Cardiac muscle cell (in vitro differentiated cells and primary cell): ENCODE results near the gene GRIN3A. TPM values are rescaled to one million over a fixed set of nuclear protein-coding genes. Genes with fewer than 3 reads are reported as not detected.

ENCODE experiments used
- DNase-seq, 2 donors: peaks; one replicate each; pipeline versions ENCODE4 v3.0.0 to v3.0.0-alpha.2; 2010 to 2017; ENCODE audit warnings: low read depth in 1 of 2, low spot score in 1 of 2
- H3K27ac ChIP-seq: fragments of 200-600 bp; sonication (generic); 2 replicates; pipeline ENCODE4 v1.5.1; 2016
- H3K27me3 ChIP-seq: fragments of 200-600 bp; sonication (generic); 2 replicates; pipeline ENCODE4 v1.6.0; 2016; ENCODE audit warnings: control low read depth
- H3K36me3 ChIP-seq: fragments of 200-600 bp; sonication (generic); 2 replicates; pipeline ENCODE4 v1.5.1; 2016; ENCODE audit warnings: control low read depth
- H3K4me1 ChIP-seq: fragments of 200-600 bp; sonication (generic); 2 replicates; pipeline ENCODE4 v1.8.1; 2017; ENCODE audit warnings: low read depth, mild to moderate bottlenecking, mixed run types
- H3K4me3 ChIP-seq: fragments of 200-600 bp; sonication (generic); 2 replicates; pipeline ENCODE4 v1.5.1; 2016; ENCODE audit warnings: mild to moderate bottlenecking
- H3K9me3 ChIP-seq: fragments of 200-600 bp; sonication (generic); 2 replicates; pipeline ENCODE4 v1.5.1; 2017; ENCODE audit warnings: low read depth, mild to moderate bottlenecking, control low read depth
- polyA plus RNA-seq: library from polyadenylated mRNA; unstranded; fragments of >200 nt; fragmentation: Nextera tagmentation; extraction: Ambion mirVana; gene quantifications from 2 replicates; pipeline ENCODE4 v1.2.1, GENCODE V29; 2016
- total RNA-seq: library from RNA; depleted of rRNA; stranded (reverse); fragments of >200 nt; gene quantifications from 2 replicates; pipeline ENCODE4 v1.2.3, GENCODE V29; 2016
- TF ChIP-seq, protein P1 (sequence below): IDR thresholded peaks from 2 replicates; pipeline ENCODE4 v1.5.1; 2012; ENCODE audit warnings: low read depth, mild to moderate bottlenecking, low read length

Gene GRIN3A
- total and polyA plus RNA-seq, 2 experiments from 2014 or later = not detected

DNA sequence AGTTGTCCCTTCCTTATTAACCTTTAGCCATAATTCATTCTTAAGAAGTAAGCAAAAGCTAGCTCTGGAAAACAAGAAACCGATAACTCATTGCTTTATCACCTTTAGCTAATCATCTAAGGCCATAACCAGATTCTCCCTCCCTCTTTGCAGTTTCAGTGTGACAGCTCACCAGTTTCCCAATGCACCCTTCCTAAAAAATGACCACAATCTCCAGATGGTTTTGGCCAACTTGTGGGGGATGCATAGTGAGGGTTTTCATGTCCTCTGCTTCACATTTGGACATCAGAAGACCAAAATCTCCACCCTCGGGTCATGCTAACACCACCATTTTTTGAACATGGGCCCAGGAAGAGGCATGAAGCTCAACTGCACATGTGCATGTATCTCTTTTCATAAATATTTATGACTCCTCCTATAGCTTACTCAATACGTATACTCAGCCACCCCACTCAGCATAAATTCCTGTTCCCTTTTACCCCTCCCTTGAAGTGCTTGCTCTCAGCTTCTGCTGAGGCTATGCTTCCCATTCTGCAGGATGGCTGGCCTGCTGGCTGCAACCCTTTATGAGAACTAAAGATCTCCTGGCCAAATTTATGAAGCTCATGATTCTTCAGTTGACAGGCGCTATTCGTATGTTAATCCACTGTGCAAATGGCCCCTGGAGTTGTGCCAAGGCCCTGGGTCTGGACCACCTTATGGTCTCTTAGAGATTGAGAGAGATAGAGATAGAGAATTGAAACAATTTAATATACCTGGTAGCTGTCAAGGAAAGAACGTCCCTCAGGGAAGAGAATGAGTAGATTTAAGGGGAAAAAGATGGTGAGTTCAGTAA is 158.5 kb downstream of the GRIN3A start:
- Histone ChIP-seq H3K27ac (no peak overlapping the region), H3K36me3 (no peaks in the 10 kb centered on the region), H3K4me3 (no peak overlapping the region), H3K27me3 (no peaks in the 10 kb centered on the region), H3K9me3 (no peaks in the 10 kb centered on the region), H3K4me1 (no peaks in the 10 kb centered on the region)
- TF ChIP-seq, protein P1, sequence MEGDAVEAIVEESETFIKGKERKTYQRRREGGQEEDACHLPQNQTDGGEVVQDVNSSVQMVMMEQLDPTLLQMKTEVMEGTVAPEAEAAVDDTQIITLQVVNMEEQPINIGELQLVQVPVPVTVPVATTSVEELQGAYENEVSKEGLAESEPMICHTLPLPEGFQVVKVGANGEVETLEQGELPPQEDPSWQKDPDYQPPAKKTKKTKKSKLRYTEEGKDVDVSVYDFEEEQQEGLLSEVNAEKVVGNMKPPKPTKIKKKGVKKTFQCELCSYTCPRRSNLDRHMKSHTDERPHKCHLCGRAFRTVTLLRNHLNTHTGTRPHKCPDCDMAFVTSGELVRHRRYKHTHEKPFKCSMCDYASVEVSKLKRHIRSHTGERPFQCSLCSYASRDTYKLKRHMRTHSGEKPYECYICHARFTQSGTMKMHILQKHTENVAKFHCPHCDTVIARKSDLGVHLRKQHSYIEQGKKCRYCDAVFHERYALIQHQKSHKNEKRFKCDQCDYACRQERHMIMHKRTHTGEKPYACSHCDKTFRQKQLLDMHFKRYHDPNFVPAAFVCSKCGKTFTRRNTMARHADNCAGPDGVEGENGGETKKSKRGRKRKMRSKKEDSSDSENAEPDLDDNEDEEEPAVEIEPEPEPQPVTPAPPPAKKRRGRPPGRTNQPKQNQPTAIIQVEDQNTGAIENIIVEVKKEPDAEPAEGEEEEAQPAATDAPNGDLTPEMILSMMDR = no peak
- no peak for DNase-seq

DNA sequence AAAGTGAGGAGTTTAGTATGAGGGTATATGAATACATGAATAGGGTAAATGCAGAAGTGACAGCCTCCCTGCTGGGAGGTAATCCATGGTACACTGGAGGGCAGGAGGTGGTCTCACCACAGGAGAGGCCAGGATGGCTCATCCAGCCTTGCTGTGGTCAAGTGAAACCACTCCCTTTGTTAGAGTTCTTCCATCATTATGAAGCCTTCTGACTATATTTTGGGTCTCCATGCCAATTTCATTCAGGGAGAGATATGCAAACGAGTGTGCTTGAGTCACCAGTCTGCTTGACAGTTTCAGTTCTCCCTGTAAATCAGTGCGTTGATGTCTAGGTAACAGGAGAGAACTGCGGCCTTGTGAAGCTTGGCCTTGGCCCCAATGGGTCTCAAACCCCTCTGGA is 160.1 kb downstream of the GRIN3A start:
- TF ChIP-seq, protein P1 = no peak
- no peak overlapping the region for H3K27ac ChIP-seq
- no peak for DNase-seq

DNA sequence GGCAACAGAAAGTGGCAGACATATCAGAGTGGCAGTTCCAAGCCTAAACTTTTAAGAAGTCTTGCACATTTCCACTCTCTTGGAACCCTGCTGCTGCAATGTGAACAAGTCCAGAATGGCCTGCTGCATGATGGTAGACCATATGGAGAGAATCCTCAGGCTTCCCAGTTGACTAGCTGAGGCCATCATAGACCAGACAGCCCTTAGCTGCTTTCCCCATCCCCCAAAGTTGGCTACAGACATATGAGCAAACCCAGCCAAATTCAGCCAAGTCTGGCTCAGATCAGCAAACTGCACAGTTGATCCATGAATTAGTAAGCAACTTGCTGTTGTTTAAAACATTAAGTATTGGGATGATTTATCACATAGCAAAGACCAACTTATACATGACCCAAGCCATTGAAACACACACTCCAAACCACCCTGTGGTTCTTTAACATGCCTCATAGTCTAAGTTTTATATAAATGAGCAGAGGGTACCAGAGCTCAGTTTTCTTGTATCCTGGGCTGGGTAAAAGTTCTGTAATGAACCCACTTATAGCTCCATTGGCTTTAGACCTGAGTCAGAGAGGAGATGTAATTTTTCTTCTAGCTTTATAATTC is 163.6 kb downstream of the GRIN3A start:
- Histone ChIP-seq H3K36me3 (no peaks in the 10 kb centered on the region), H3K9me3 (no peaks in the 10 kb centered on the region), H3K4me3 (no peak overlapping the region), H3K27me3 (no peaks in the 10 kb centered on the region), H3K27ac (no peak overlapping the region), H3K4me1 (no peaks in the 10 kb centered on the region)
- TF ChIP-seq, protein P1 = no peak
- DNase-seq = no peak

More for the DNA sequence above, 160.1 kb downstream of the GRIN3A start:
- Histone ChIP-seq H3K4me1 (no peaks in the 10 kb centered on the region), H3K9me3 (no peaks in the 10 kb centered on the region), H3K27me3 (no peaks in the 10 kb centered on the region), H3K4me3 (no peak overlapping the region), H3K36me3 (no peaks in the 10 kb centered on the region)

DNA sequence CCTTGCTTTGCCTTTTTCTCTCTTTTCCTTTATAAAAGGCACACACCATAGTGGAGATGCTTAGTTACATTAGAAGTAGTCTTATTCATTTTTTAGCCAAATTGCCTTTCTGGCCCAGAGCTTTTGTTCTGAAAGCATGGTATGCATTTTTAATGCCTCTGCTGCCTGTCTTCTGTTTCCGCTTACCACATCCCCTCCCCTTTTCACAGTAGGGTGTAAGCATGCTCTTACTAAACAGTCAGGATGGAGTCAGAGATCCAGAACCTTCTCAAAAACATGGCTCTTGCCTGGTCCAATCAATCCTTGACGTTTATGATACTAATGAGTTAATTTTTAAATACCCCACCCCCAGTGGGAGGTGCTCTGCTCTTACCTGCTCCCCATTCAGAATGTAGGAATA is 166.1 kb downstream of the GRIN3A start:
- Histone ChIP-seq H3K27ac (no peak overlapping the region), H3K4me3 (no peak overlapping the region), H3K4me1 (no peaks in the 10 kb centered on the region), H3K9me3 (no peaks in the 10 kb centered on the region), H3K36me3 (no peaks in the 10 kb centered on the region), H3K27me3 (no peaks in the 10 kb centered on the region)
- TF ChIP-seq, protein P1 = no peak
- DNase-seq = no peak

DNA sequence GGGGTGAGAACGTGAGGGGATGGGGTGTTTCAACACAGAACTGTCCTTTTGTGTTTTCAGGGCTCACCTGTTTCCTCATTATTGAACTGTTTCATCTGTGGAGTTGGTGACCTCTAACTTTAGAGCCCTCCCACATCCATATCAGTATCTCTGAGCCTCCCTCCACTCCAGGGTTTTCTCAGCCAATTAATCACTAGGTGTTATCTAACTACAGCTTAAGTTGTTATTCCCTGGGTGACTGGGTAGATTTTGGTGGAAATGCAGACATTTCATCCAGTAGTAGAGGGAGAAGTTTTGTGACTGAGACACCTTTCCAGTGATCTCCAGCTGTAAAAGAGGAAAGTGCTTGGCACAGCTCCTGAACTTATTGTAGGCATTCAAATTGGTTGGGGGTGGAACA is 167.3 kb downstream of the GRIN3A start:
- no peaks in the 10 kb centered on the region for H3K9me3 ChIP-seq
- no peak for DNase-seq
- no peak overlapping the region for H3K4me3 ChIP-seq
- TF ChIP-seq, protein P1 = no peak
- no peaks in the 10 kb centered on the region for H3K27me3 ChIP-seq
- H3K4me1 ChIP-seq = no peaks in the 10 kb centered on the region
- H3K36me3 ChIP-seq = no peaks in the 10 kb centered on the region
- H3K27ac ChIP-seq = no peak overlapping the region
